ENCODE data around the gene CDH4.

GRCh38 chr20:61537239-61538182, 285.4 kb downstream of the CDH4 start:
- TF ChIP-seq, protein P1, sequence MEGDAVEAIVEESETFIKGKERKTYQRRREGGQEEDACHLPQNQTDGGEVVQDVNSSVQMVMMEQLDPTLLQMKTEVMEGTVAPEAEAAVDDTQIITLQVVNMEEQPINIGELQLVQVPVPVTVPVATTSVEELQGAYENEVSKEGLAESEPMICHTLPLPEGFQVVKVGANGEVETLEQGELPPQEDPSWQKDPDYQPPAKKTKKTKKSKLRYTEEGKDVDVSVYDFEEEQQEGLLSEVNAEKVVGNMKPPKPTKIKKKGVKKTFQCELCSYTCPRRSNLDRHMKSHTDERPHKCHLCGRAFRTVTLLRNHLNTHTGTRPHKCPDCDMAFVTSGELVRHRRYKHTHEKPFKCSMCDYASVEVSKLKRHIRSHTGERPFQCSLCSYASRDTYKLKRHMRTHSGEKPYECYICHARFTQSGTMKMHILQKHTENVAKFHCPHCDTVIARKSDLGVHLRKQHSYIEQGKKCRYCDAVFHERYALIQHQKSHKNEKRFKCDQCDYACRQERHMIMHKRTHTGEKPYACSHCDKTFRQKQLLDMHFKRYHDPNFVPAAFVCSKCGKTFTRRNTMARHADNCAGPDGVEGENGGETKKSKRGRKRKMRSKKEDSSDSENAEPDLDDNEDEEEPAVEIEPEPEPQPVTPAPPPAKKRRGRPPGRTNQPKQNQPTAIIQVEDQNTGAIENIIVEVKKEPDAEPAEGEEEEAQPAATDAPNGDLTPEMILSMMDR (conservative IDR thresholded peaks at IDR 0.05; ENCODE audit: low read length): no peak
- TF ChIP-seq EZH2phosphoT487 (IDR thresholded peaks at IDR 0.05; ENCODE audit: borderline replicate concordance, low read depth, low read length): no peak

All from OCI-LY7 (cell line).